Measurements from ENCODE around the gene SLC22A23. TPM values are rescaled to one million over a fixed set of nuclear protein-coding genes. Genes with fewer than 3 reads are reported as not detected.

The SLC22A23 gene
- total RNA-seq, 1 donor from 2014 or later, result 0.95 TPM

DNA sequence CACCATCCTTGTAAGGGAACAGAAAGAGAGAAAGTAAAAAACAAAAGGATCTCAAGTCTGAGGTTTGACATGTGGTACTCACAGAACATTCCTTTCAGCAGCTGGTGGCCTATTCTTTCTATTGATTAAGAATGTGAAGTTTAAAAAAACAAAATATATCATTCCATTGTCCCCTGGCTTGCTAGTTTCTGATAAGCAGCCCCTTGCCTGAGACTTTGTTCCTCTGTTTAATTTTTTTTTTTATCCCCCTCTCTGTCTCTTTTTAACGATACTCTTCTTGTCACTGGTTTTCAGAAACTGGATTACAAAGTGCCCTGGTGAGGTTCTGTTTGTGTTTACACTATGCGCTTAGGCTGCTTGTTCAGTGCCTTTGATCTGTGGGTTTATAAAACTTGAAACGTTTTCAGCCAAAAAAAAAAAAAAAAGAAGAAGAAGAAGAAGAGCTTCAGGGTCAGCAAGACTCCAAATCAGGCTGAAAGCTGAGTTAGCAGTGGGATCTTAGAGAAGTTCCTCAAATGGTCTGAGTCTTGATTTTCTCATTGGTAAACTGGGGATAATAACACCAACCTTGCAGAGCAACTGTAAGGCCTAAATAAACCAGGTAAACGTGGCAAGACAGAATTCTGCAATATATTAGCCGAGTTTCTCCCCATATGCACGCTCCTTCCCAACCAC, 45.1 kb upstream of the SLC22A23 start:
- no peak for ATAC-seq (ENCODE audit: low read depth)
- no peak overlapping the region for H3K27ac Mint-ChIP-seq
- H3K27me3 Mint-ChIP-seq, result peaks cover 5% of the 10 kb centered on the region
- peaks cover 4% of the 10 kb centered on the region for H3K9me3 Mint-ChIP-seq
- intact Hi-C loops (cut with micrococcal nuclease), result no loop called here
- ChIA-PET CTCF (no interaction called here), POLR2A (no interaction called here)
- DNase-seq, result no peak
- H3K36me3 Mint-ChIP-seq (ENCODE audit: low read depth), result no peaks in the 10 kb centered on the region
- H3K4me3 Mint-ChIP-seq, result no peak overlapping the region
- TF ChIP-seq, protein P1, sequence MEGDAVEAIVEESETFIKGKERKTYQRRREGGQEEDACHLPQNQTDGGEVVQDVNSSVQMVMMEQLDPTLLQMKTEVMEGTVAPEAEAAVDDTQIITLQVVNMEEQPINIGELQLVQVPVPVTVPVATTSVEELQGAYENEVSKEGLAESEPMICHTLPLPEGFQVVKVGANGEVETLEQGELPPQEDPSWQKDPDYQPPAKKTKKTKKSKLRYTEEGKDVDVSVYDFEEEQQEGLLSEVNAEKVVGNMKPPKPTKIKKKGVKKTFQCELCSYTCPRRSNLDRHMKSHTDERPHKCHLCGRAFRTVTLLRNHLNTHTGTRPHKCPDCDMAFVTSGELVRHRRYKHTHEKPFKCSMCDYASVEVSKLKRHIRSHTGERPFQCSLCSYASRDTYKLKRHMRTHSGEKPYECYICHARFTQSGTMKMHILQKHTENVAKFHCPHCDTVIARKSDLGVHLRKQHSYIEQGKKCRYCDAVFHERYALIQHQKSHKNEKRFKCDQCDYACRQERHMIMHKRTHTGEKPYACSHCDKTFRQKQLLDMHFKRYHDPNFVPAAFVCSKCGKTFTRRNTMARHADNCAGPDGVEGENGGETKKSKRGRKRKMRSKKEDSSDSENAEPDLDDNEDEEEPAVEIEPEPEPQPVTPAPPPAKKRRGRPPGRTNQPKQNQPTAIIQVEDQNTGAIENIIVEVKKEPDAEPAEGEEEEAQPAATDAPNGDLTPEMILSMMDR (IDR thresholded peaks at IDR 0.05), result no peak
- H3K4me1 Mint-ChIP-seq, result no peaks in the 10 kb centered on the region

DNA sequence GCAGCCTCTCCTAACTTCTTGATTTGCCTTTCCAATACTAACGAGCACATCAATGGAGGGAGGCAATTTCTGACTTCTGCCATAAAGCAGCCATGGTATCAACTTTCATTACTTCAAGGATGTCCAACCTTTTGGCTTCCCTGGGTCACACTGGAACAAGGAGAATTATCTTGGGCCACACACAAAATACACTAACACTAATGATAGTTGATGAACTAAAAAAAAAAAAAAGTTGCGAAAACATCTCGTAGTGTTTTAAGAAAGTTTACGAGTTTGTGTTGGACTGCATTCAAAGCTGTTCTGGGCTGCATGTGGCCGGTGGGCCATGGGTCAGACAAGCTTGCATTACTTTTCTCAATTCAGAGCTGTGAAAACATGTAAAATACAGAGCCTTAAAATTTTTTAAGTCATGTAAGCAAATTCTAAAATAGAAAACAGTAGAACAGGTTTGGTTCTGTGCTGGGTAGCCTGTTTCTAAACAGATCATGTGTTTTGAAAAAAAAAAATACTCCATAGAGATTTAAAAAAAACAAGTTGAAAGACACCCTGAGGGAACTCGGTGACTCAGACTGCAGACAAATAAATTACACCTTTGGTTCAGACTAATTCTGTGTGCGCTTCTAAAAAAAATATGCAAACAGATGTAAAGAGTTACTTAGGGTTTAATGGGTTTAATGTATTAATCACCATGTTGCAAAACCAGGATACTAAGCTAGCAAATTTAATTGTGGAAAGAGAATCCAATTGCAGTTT, 43.6 kb upstream of the SLC22A23 start:
- Mint-ChIP-seq H3K4me1 (no peaks in the 10 kb centered on the region), H3K27ac (no peak overlapping the region), H3K27me3 (peaks cover 18% of the 10 kb centered on the region), H3K4me3 (no peak overlapping the region), H3K9me3 (peaks cover 4% of the 10 kb centered on the region), H3K36me3 (ENCODE audit: low read depth) (no peaks in the 10 kb centered on the region)
- no peak for DNase-seq
- POLR2A ChIA-PET, result no interaction called here
- ATAC-seq (ENCODE audit: low read depth), result no peak
- intact Hi-C loops (cut with micrococcal nuclease), result no loop called here
- TF ChIP-seq, protein P1 (IDR thresholded peaks at IDR 0.05), result no peak
- CTCF ChIA-PET, result no interaction called here

DNA sequence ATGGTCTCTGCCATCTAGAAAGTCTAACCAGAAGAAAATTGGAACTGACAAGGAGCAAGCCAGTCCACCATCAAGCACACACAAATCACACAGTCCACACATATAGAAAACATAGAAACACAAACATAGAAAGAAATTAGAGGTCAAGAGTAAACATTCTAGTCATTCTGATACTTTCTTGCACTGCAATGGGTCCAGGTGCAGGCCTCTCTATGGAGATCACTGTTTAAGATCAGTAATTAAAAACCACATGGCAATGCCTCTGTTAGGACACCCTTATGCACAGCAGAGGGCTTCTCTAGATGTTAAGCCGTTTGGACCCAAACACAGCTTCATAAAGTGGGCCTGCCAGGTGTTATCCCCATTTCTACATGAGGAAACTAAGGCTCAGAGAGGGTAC, 42.8 kb upstream of the SLC22A23 start:
- H3K27ac Mint-ChIP-seq, result no peak overlapping the region
- no peaks in the 10 kb centered on the region for H3K4me1 Mint-ChIP-seq
- DNase-seq (no peak), ATAC-seq (ENCODE audit: low read depth) (no peak)
- POLR2A ChIA-PET, result no interaction called here
- peaks cover 24% of the 10 kb centered on the region for H3K27me3 Mint-ChIP-seq
- TF ChIP-seq, protein P1 (IDR thresholded peaks at IDR 0.05), result no peak
- no peaks in the 10 kb centered on the region for H3K9me3 Mint-ChIP-seq
- intact Hi-C loops (cut with micrococcal nuclease), result no loop called here
- H3K36me3 Mint-ChIP-seq (ENCODE audit: low read depth), result no peaks in the 10 kb centered on the region
- CTCF ChIA-PET, result no interaction called here
- H3K4me3 Mint-ChIP-seq, result no peak overlapping the region

DNA sequence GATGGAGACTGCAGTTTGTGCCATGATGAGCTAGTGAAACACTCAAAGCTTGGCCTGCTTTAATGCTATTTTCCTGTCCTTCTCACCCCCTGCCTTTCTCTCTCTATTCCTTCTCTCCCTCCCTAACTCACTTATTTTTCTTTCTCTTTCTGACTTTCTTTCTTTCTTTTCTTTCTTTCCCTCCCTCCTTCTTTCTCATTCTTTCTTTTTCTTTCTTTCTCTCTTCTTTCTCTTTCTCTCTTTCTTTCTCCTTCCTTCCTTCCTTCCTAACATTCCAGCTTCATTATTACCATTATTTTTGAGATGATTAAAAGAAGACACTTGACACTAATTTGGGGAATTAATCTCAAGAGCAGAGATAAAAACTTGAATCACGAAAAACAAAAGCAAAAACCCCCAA, 39.5 kb upstream of the SLC22A23 start:
- no peaks in the 10 kb centered on the region for H3K36me3 Mint-ChIP-seq (ENCODE audit: low read depth)
- no peak for ATAC-seq (ENCODE audit: low read depth)
- no peak for DNase-seq
- intact Hi-C loops (cut with micrococcal nuclease), result no loop called here
- ChIA-PET POLR2A (no interaction called here), CTCF (no interaction called here)
- H3K27ac Mint-ChIP-seq, result no peak overlapping the region
- H3K4me1 Mint-ChIP-seq, result no peaks in the 10 kb centered on the region
- TF ChIP-seq, protein P1 (IDR thresholded peaks at IDR 0.05), result no peak
- peaks cover 38% of the 10 kb centered on the region for H3K27me3 Mint-ChIP-seq
- H3K9me3 Mint-ChIP-seq, result no peaks in the 10 kb centered on the region
- H3K4me3 Mint-ChIP-seq, result no peak overlapping the region

DNA sequence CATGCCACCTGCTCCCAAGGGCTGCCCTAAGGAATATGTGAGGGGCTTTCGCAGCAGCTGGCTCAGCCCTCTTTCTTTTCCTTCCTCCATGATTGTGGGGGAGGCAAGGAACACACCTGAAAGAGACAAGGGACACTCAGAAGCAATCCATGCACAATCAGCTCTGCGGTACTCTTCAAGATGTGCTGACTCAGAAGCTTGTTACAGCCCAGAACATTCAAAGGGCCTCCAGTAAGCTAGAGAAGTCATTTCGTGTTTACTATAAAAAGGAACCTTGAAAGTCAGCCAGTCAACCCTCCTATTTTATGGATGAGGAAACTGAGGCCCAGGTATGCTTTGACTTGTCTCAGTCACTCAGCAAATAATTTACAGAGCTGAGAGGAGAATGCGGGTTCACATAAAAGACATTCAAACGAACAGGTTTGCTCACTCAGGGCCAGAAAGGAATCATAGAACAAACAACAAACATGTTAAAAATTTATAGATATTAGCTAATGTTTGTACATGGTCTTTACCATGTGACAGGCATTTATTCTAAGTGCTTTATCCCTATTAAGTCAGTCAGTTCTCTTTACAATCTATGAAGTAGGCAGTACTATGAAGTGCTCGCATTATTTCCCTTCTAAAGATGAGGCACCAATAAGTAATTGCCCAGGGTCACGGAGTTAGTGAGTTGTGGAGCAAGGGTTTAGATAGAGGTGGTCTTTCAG, 37.7 kb upstream of the SLC22A23 start:
- no peak for ATAC-seq (ENCODE audit: low read depth)
- POLR2A ChIA-PET, result no interaction called here
- intact Hi-C loops (cut with micrococcal nuclease), result no loop called here
- H3K27me3 Mint-ChIP-seq, result peaks cover 43% of the 10 kb centered on the region
- H3K36me3 Mint-ChIP-seq (ENCODE audit: low read depth), result no peaks in the 10 kb centered on the region
- TF ChIP-seq, protein P1 (IDR thresholded peaks at IDR 0.05), result no peak
- no peak overlapping the region for H3K27ac Mint-ChIP-seq
- no peaks in the 10 kb centered on the region for H3K9me3 Mint-ChIP-seq
- DNase-seq, result no peak
- H3K4me3 Mint-ChIP-seq, result no peak overlapping the region
- no peaks in the 10 kb centered on the region for H3K4me1 Mint-ChIP-seq
- CTCF ChIA-PET, result no interaction called here

Data from activated B cell treated with CpG ODN at 0.5 μM for 24 hours (primary cell).